ENCODE results near the gene OR6J1.
"Not testable (repeated sequence)": the region's sequence is repeated elsewhere in the genome, so short reads cannot be mapped to it uniquely, and the experiment has no call there.

The OR6J1 gene

GRCh38 chr14:22650046-22650739 is 6.0 kb upstream of the OR6J1 start:
- no peak for FAIRE-seq

GRCh38 chr14:22648506-22648905 is 4.4 kb upstream of the OR6J1 start:
- no peak for FAIRE-seq

GRCh38 chr14:22646570-22647254 is 2.6 kb upstream of the OR6J1 start:
- no peak for FAIRE-seq

GRCh38 chr14:22641846-22642245 is 2.3 kb downstream of the OR6J1 start:
- FAIRE-seq = no peak

- FAIRE-seq = no peak
Measured at GRCh38 chr14:22640192-22640591, 4.0 kb downstream of the OR6J1 start.

GRCh38 chr14:22635980-22636379 is 8.2 kb downstream of the OR6J1 start:
- not testable (repeated sequence) for FAIRE-seq

GRCh38 chr14:22634233-22634900 is 9.8 kb downstream of the OR6J1 start:
- FAIRE-seq = no peak

GRCh38 chr14:22630486-22630885 is 13.7 kb downstream of the OR6J1 start:
- FAIRE-seq = no peak

- no peak for FAIRE-seq
Measured at GRCh38 chr14:22630066-22630465, 14.1 kb downstream of the OR6J1 start.

GRCh38 chr14:22629361-22629760 is 14.8 kb downstream of the OR6J1 start:
- no peak for FAIRE-seq

- no peak for FAIRE-seq
Measured at GRCh38 chr14:22627506-22628263, 16.5 kb downstream of the OR6J1 start.

- FAIRE-seq = no peak
Measured at GRCh38 chr14:22626590-22626989, 17.6 kb downstream of the OR6J1 start.

GRCh38 chr14:22623047-22623446 is 21.1 kb downstream of the OR6J1 start:
- no peak for FAIRE-seq

GRCh38 chr14:22622255-22622654 is 21.9 kb downstream of the OR6J1 start:
- FAIRE-seq = no peak

GRCh38 chr14:22615765-22616164 is 28.4 kb downstream of the OR6J1 start:
- not testable (repeated sequence) for FAIRE-seq

GRCh38 chr14:22614240-22614799 is 29.8 kb downstream of the OR6J1 start:
- no peak for FAIRE-seq

- no peak for FAIRE-seq
Measured at GRCh38 chr14:22613736-22614239, 30.4 kb downstream of the OR6J1 start.

- FAIRE-seq = no peak
Measured at GRCh38 chr14:22613106-22613695, 31.0 kb downstream of the OR6J1 start.

- no peak for FAIRE-seq
Measured at GRCh38 chr14:22610931-22611330, 33.2 kb downstream of the OR6J1 start.

- no peak for FAIRE-seq
Measured at GRCh38 chr14:22607291-22607690, 36.9 kb downstream of the OR6J1 start.

- no peak for FAIRE-seq
Measured at GRCh38 chr14:22606380-22606779, 37.8 kb downstream of the OR6J1 start.

GRCh38 chr14:22602862-22603261 is 41.3 kb downstream of the OR6J1 start:
- no peak for FAIRE-seq
